ENCODE measurements around the gene COL15A1.

Gene COL15A1

DNA sequence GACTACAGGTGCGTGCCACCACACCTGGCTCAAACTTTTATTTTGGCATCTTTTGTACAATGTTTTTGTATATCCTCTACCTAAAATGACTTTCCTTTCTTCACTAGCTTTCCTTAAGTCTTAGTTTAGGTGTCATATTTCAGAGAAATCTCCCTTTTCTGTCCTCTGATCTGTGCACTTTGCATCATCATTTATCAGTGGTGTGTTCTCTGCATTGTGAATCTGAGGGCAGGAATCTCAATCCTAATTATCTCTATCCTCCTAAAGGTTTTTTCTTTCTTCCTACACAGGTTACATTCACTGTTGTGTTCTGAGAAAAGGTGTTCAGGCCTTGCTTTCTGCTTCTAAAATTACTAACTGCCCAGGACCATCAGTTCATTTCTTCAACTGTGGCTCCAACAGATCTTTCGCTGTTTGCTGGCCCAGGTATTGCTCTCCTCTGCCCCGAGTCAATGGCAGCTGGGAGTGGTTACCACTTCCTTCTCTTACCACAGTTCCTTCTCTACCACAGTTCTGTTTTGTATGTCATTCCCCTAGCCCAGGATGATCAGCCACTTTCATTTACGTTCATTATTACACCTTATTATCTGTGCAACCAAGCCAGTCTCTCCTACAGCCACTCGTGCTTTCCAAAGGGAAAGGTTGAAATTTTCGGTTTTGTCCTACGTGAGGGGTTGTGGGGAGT, 175.2 kb downstream of the COL15A1 start:
- DNase-seq = peak; percentile 67

DNA sequence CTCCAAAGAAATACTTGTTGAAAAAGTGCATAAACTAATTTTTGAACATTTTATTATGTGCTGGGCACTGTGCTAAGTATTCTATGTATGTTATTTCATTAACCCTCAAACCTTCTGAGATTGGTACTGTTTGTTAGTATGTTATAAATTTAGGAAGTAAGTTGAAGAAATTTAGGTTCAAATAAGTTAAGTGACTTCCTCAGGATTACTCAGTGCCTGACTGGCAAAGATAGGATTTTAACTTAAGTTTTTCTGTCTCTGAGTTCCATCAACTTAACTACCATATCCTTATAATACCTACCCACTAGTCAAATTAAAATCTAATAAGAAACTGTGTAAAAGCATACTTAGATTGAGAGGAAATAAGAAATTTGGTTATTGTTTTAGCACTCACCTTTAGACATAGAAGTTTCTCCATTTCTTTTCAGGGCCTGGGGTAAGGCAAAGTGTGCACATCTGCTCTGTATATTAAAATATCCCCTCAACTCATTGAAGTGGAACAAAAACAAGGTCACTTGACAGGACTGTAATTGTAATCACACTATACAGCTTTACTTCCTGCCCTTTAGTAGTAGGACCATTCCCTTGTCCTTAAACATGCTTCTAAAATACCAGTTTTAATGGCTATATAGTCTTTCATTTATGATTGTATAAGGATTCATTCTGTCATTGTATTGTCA, 176.4 kb downstream of the COL15A1 start:
- no peak for DNase-seq
